Loucy (cell line): ENCODE measurements around the gene C10orf71.
A peak's percentile ranks its signal among the peaks of the same experiment; 100 is the strongest.

ENCODE experiments used
- H2AFZ ChIP-seq: fragments of 200-600 bp; sonication (generic); 2 replicates; pipeline ENCODE4 v1.6.0; 2016; ENCODE audit warnings: antibody characterized with exemption, mild to moderate bottlenecking, low read length, moderate library complexity
- H3F3A ChIP-seq: fragments of 200-600 bp; 2 replicates; pipeline ENCODE4 v1.6.0; 2016; ENCODE audit warnings: antibody characterized with exemption, low read depth, mild to moderate bottlenecking
- H3K27me3 ChIP-seq: fragments of 200-600 bp; sonication (generic); 2 replicates; pipeline ENCODE4 v1.6.1; 2014; ENCODE audit warnings: low read length, mild to moderate bottlenecking; ENCODE audit not compliant: insufficient read depth, poor library complexity, severe bottlenecking
- H3K36me3 ChIP-seq: fragments of 200-600 bp; sonication (generic); 2 replicates; pipeline ENCODE4 v1.6.1; 2016; ENCODE audit warnings: low read length; ENCODE audit not compliant: insufficient read depth
- H3K4me1 ChIP-seq: fragments of 200-600 bp; sonication (generic); 2 replicates; pipeline ENCODE4 v1.5.1; 2014; ENCODE audit warnings: low read length, mild to moderate bottlenecking; ENCODE audit not compliant: insufficient read depth, poor library complexity, severe bottlenecking
- H3K4me2 ChIP-seq: fragments of 200-600 bp; sonication (generic); 2 replicates; pipeline ENCODE4 v1.6.0; 2014; ENCODE audit warnings: antibody characterized with exemption, low read length, low read depth, mild to moderate bottlenecking; ENCODE audit not compliant: poor library complexity, severe bottlenecking
- H3K4me3 ChIP-seq: fragments of 200-600 bp; sonication (generic); 2 replicates; pipeline ENCODE4 v1.5.1; 2014; ENCODE audit warnings: low read length, mild to moderate bottlenecking, mixed read lengths; ENCODE audit not compliant: poor library complexity, severe bottlenecking
- H3K79me2 ChIP-seq: fragments of 200-600 bp; sonication (generic); 2 replicates; pipeline ENCODE4 v1.6.1; 2014; ENCODE audit warnings: low read length; ENCODE audit not compliant: insufficient read depth
- H3K9ac ChIP-seq: fragments of 200-600 bp; sonication (generic); 2 replicates; pipeline ENCODE4 v1.6.0; 2014; ENCODE audit warnings: mild to moderate bottlenecking, low read depth, low read length, moderate library complexity; ENCODE audit not compliant: poor library complexity, severe bottlenecking
- H3K9me2 ChIP-seq: fragments of 200-600 bp; sonication (generic); replicated peaks from 2 replicates; pipeline ENCODE4 v1.6.1; 2016; ENCODE audit warnings: low read depth, low read length, mixed read lengths
- H3K9me3 ChIP-seq: fragments of 200-600 bp; sonication (generic); 2 replicates; pipeline ENCODE4 v1.6.1; 2014; ENCODE audit warnings: mild to moderate bottlenecking, antibody characterized with exemption, low read length, low read depth; ENCODE audit not compliant: insufficient read depth
- H4K20me1 ChIP-seq: fragments of 200-600 bp; sonication (generic); 2 replicates; pipeline ENCODE4 v1.6.0; 2014; ENCODE audit warnings: antibody characterized with exemption, low read length, mild to moderate bottlenecking; ENCODE audit not compliant: insufficient read depth, poor library complexity, severe bottlenecking
- EZH2phosphoT487 ChIP-seq: fragments of 200-600 bp; IDR thresholded peaks from 2 replicates; pipeline ENCODE4 v1.6.1; 2018; ENCODE audit warnings: antibody characterized with exemption, mild to moderate bottlenecking, moderate library complexity, borderline replicate concordance
- TF ChIP-seq, protein P1 (sequence below): fragments of 200-600 bp; sonication (generic); conservative IDR thresholded peaks from 2 replicates; pipeline ENCODE4 v1.5.1; 2014; ENCODE audit warnings: mild to moderate bottlenecking, antibody characterized with exemption, low read length

C10orf71 gene

DNA sequence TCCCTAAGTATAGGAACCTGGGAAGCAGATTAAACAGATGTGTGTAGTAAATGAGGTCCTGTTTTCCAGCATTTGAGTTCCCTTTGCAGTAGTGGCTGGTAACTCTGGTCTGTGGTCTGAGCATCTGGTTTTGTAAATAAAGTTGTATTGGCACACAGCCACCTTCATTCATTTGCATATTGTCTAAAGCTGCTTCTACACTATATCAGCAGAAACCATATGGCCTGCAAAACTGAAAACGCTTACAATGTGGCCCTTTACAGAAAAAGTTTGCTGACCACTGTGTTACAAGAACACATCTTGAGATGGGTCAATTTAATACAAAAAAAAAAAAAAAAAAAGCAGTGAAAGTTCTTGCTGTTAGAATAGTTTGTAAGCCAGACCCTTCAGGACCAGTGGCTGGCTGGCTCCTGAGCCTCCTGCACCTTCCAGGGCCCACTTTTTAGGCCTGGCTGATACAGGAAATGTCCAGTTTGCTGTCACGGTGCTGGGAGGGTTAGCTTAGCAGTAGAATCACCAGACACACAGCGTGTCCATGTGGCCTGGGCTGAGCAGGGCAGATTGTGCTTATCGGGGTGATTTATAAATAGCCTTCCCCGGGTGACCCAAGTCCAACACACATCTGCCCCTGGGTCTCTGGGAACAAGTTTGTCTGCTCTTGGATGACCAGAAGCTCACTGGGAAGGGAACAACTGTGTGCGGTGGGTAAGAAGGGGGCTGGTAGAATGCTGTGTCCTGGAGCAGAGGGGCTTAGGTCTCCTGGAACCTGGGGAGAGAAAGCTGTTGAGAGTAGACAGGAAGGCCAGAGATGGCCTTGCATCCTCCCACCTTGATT is 1.4 kb downstream of the C10orf71 start:
- no peak overlapping the region for H2AFZ ChIP-seq
- no peak overlapping the region for H3K4me3 ChIP-seq
- no peaks in the 10 kb centered on the region for H3K79me2 ChIP-seq
- peak overlapping the region; percentile 36 for H3K9ac ChIP-seq
- peaks cover 17% of the 10 kb centered on the region for H3K4me1 ChIP-seq
- H3K36me3 ChIP-seq = no peaks in the 10 kb centered on the region
- H3K27me3 ChIP-seq = no peaks in the 10 kb centered on the region
- H3K4me2 ChIP-seq = peak overlapping the region; percentile 49
- no peaks in the 10 kb centered on the region for H3K9me2 ChIP-seq
- H4K20me1 ChIP-seq = no peaks in the 10 kb centered on the region
- H3F3A ChIP-seq = no peaks in the 10 kb centered on the region
- TF ChIP-seq EZH2phosphoT487 = no peak
- TF ChIP-seq, protein P1, sequence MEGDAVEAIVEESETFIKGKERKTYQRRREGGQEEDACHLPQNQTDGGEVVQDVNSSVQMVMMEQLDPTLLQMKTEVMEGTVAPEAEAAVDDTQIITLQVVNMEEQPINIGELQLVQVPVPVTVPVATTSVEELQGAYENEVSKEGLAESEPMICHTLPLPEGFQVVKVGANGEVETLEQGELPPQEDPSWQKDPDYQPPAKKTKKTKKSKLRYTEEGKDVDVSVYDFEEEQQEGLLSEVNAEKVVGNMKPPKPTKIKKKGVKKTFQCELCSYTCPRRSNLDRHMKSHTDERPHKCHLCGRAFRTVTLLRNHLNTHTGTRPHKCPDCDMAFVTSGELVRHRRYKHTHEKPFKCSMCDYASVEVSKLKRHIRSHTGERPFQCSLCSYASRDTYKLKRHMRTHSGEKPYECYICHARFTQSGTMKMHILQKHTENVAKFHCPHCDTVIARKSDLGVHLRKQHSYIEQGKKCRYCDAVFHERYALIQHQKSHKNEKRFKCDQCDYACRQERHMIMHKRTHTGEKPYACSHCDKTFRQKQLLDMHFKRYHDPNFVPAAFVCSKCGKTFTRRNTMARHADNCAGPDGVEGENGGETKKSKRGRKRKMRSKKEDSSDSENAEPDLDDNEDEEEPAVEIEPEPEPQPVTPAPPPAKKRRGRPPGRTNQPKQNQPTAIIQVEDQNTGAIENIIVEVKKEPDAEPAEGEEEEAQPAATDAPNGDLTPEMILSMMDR = no peak
- H3K9me3 ChIP-seq = no peaks in the 10 kb centered on the region

DNA sequence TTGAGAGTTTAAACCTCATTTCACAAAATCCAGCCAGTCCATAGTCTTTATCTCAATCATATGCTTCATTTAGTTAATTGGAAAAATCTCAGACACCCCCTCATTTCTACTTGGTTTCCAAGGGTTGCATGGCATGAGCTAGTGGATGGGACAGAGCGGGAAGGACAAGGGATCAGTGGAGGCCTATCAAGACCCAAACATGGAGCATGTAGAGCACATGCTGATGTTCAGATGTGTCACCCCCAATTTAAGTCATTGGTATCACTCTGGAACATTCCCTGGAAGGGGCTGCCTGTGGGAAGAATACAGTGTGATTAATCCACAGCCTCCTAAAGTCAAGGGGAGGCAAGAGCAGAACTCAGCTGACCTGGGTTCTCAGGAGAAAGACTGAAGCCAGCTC is 2.3 kb downstream of the C10orf71 start:
- Histone ChIP-seq H3K27me3 (no peaks in the 10 kb centered on the region), H3K4me2 (no peak overlapping the region)

DNA sequence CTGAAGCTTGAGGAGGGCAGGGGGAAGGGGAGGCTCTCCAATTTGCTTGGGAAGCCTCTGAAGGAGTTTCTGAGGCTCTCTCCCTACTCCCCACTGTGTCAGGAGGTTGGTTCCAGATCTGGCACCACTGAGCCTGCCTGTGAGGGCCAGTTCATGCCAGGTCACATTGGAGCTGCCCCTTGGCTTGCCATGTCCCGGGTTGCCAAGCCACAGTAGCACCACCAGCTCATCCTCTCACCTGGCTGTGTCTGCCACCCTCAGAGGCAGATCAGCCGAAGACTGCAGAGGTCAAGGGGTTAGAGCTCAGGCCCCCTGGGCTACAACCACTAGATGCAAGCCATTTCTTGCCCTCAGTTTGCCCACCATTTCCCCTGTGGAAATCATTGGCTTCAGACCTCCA is 3.1 kb downstream of the C10orf71 start:
- Histone ChIP-seq H3K9me3 (no peaks in the 10 kb centered on the region), H3K9ac (no peak overlapping the region), H3K4me1 (peaks cover 18% of the 10 kb centered on the region), H3K4me2 (no peak overlapping the region), H3K36me3 (no peaks in the 10 kb centered on the region), H3F3A (no peaks in the 10 kb centered on the region), H3K27me3 (no peaks in the 10 kb centered on the region), H4K20me1 (no peaks in the 10 kb centered on the region), H2AFZ (no peak overlapping the region), H3K9me2 (no peaks in the 10 kb centered on the region), H3K4me3 (no peak overlapping the region), H3K79me2 (no peaks in the 10 kb centered on the region)
- no peak for TF ChIP-seq EZH2phosphoT487
- TF ChIP-seq, protein P1 = no peak

More for the DNA sequence above, 2.3 kb downstream of the C10orf71 start:
- Histone ChIP-seq H3K9me2 (no peaks in the 10 kb centered on the region), H4K20me1 (no peaks in the 10 kb centered on the region), H2AFZ (no peak overlapping the region), H3K4me1 (peaks cover 17% of the 10 kb centered on the region), H3K79me2 (no peaks in the 10 kb centered on the region), H3K4me3 (no peak overlapping the region), H3K36me3 (no peaks in the 10 kb centered on the region), H3K9me3 (no peaks in the 10 kb centered on the region), H3F3A (no peaks in the 10 kb centered on the region), H3K9ac (no peak overlapping the region)
- TF ChIP-seq EZH2phosphoT487 = no peak
- TF ChIP-seq, protein P1 = no peak
